ENCODE results near the gene KRTAP4-1. TPM values are rescaled to one million over a fixed set of nuclear protein-coding genes. Genes with fewer than 3 reads are reported as not detected.

Gene KRTAP4-1
- total and polyA plus RNA-seq, 2 donors (not counting 1 experiment from before 2014, with no cell fraction given): not detected

DNA sequence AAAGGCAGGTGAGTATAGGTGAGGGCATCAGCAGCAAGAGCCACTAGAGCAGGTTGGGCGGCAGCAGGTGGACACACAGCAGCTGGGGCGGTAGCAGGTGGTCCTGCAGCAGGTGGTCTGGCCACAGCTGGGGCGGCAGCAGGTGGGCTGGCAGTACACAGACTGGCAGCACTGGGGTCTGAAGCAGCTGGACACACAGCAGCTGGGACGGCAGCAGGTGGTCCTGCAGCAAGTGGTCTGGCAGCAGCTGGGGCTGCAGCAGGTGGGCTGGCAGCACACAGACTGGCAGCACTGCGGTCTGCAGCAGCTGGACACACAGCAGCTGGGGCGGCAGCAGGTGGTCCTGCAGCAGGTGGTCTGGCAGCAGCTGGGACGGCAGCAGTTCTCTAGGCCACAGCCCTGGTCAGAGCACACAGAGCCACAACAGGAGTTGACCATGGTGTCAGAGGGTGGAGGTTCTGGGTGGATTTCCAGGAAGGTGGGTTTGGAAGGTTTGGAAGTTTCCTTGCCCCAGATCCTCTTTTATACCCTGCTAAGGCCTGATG, 6.9 kb downstream of the KRTAP4-1 start, which contains the start of gene KRTAP4-2:
Gene KRTAP4-2, minus strand, starts transcription at position 495 of the 545 bp plus-strand sequence. Its CDS starts 57 bp downstream, at position 438.
- H3K79me2 ChIP-seq (ENCODE audit: control insufficient read depth, insufficient read depth, low read length): no peaks in the 10 kb centered on the region
- H4K20me1 ChIP-seq (ENCODE audit: control insufficient read depth, insufficient read depth, low read length, poor library complexity, severe bottlenecking): no peaks in the 10 kb centered on the region
- intact Hi-C loops (cut with micrococcal nuclease): loop anchor here (5.0 kb wide), 1 partner anchor 60 kb away; the partner anchor contains the start of gene KRTAP4-11
- ChIA-PET POLR2A (no interaction called here), CTCF (interaction anchor here (1.2 kb wide), 1 partner anchor 11 kb away, joined by 3 read pairs; no protein-coding TSS in a partner anchor)
- H3K4me1 Mint-ChIP-seq: peaks cover 44% of the 10 kb centered on the region
- no peaks in the 10 kb centered on the region for H3K27me3 ChIP-seq (replicated peaks in 1 of 4; ENCODE audit: control extremely low read depth in 1 of 4, control insufficient read depth in 3 of 4, insufficient read depth in 4 of 4, low read length in 3 of 4)
- no peaks in the 10 kb centered on the region for H3K9me3 Mint-ChIP-seq (ENCODE audit: insufficient read depth)
- H3K9me3 ChIP-seq (ENCODE audit: control extremely low read depth in 1 of 3, control insufficient read depth in 2 of 3, insufficient read depth in 1 of 3, low read length in 2 of 3): no peaks in the 10 kb centered on the region
- H3K4me2 ChIP-seq (replicated peaks; ENCODE audit: low read depth, low read length, poor library complexity, severe bottlenecking): peak within 1 kb of the TSS; percentile 51
- H3K36me3 ChIP-seq (replicated peaks in 1 of 2; ENCODE audit: control extremely low read depth in 1 of 2, control insufficient read depth in 1 of 2, extremely low read depth in 1 of 2, insufficient read depth in 2 of 2, low read length in 1 of 2): no peaks in the 10 kb centered on the region
- no peak within 1 kb of the TSS for H3K9ac ChIP-seq (ENCODE audit: low read length)
- peak within 1 kb of the TSS; percentile 54 for H3K4me3 Mint-ChIP-seq
- peak within 1 kb of the TSS; percentile 42 for H3K27ac Mint-ChIP-seq
- WGBS (ENCODE audit: insufficient coverage): 95% methylated on average over 5 of the region's 7 CpGs
- TF ChIP-seq, protein P1, sequence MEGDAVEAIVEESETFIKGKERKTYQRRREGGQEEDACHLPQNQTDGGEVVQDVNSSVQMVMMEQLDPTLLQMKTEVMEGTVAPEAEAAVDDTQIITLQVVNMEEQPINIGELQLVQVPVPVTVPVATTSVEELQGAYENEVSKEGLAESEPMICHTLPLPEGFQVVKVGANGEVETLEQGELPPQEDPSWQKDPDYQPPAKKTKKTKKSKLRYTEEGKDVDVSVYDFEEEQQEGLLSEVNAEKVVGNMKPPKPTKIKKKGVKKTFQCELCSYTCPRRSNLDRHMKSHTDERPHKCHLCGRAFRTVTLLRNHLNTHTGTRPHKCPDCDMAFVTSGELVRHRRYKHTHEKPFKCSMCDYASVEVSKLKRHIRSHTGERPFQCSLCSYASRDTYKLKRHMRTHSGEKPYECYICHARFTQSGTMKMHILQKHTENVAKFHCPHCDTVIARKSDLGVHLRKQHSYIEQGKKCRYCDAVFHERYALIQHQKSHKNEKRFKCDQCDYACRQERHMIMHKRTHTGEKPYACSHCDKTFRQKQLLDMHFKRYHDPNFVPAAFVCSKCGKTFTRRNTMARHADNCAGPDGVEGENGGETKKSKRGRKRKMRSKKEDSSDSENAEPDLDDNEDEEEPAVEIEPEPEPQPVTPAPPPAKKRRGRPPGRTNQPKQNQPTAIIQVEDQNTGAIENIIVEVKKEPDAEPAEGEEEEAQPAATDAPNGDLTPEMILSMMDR (IDR thresholded peaks at IDR 0.05): no peak
- no peak for TF ChIP-seq EZH2 (IDR thresholded peaks at IDR 0.05; ENCODE audit: borderline replicate concordance, insufficient read depth, low read depth, low read length, poor library complexity, severe bottlenecking)
- DNase-seq (no peak), ATAC-seq (ENCODE audit: low read depth) (no peak)
- no peak within 1 kb of the TSS for H3K27ac ChIP-seq (ENCODE audit: low read length in 2 of 2)
- H3K4me1 ChIP-seq (ENCODE audit: control insufficient read depth in 2 of 2, insufficient read depth in 2 of 2, low read length in 2 of 2): peaks cover 39 to 41% of the 10 kb centered on the region in 2 donors
- H3K4me3 ChIP-seq (ENCODE audit: control extremely low read depth in 1 of 5, extremely low read depth in 1 of 5, insufficient read depth in 1 of 5, low read depth in 2 of 5, low read length in 4 of 5): no peak within 1 kb of the TSS
- H3K27me3 Mint-ChIP-seq: peaks cover 6% of the 10 kb centered on the region
- H2AFZ ChIP-seq (ENCODE audit: insufficient read depth, low read depth, low read length, poor library complexity, severe bottlenecking): no peak within 1 kb of the TSS

DNA sequence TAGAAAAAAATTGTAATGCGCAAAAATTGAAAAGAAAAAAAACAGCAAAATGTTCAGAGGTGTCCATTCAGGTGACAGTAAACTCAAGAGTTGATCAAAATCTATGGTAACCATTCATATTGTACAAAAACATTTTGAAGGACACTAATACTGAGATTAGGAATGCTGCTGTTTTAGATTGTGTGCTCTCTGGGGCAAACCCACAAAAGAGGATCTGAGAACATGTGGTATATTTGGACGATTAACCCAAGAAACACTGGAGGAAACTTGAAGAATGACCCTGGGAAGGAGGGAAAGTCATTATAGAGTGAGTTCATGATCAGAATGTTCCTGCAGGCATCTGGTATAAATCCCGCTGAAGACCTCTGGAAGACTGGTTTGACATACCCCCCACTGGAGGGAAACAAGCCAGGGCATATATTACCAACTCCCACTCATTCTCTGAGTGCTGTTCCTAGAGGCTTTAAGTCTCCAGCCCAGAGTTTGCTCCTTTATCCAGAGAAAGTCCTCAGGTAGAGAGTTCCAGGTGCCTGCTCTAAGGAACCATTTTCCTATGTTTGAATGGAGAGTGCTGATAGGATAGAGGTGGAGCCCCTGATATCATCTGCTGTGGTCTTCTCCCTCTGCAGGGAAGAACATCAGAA, 7.8 kb downstream of the KRTAP4-1 start:
- WGBS (ENCODE audit: insufficient coverage): 0% methylated on average over 1 of the region's 3 CpGs
- Mint-ChIP-seq H3K9me3 (ENCODE audit: insufficient read depth) (no peaks in the 10 kb centered on the region), H3K27me3 (peaks cover 12% of the 10 kb centered on the region), H3K27ac (peak overlapping the region; percentile 0), H3K4me1 (peaks cover 45% of the 10 kb centered on the region), H3K4me3 (peak overlapping the region; percentile 21)
- Histone ChIP-seq H2AFZ (ENCODE audit: insufficient read depth, low read depth, low read length, poor library complexity, severe bottlenecking) (no peak overlapping the region), H3K4me1 (ENCODE audit: control insufficient read depth in 2 of 2, insufficient read depth in 2 of 2, low read length in 2 of 2) (peaks cover 39 to 41% of the 10 kb centered on the region in 2 donors), H3K27me3 (replicated peaks in 1 of 4; ENCODE audit: control extremely low read depth in 1 of 4, control insufficient read depth in 3 of 4, insufficient read depth in 4 of 4, low read length in 3 of 4) (no peaks in the 10 kb centered on the region), H3K27ac (ENCODE audit: low read length in 2 of 2) (no peak overlapping the region), H3K36me3 (replicated peaks in 1 of 2; ENCODE audit: control extremely low read depth in 1 of 2, control insufficient read depth in 1 of 2, extremely low read depth in 1 of 2, insufficient read depth in 2 of 2, low read length in 1 of 2) (no peaks in the 10 kb centered on the region), H3K79me2 (ENCODE audit: control insufficient read depth, insufficient read depth, low read length) (no peaks in the 10 kb centered on the region), H4K20me1 (ENCODE audit: control insufficient read depth, insufficient read depth, low read length, poor library complexity, severe bottlenecking) (no peaks in the 10 kb centered on the region), H3K9me3 (ENCODE audit: control extremely low read depth in 1 of 3, control insufficient read depth in 2 of 3, insufficient read depth in 1 of 3, low read length in 2 of 3) (no peaks in the 10 kb centered on the region), H3K4me3 (ENCODE audit: control extremely low read depth in 1 of 5, extremely low read depth in 1 of 5, insufficient read depth in 1 of 5, low read depth in 2 of 5, low read length in 4 of 5) (peak overlapping the region in 1 of 5 experiments; percentile 8), H3K4me2 (replicated peaks; ENCODE audit: low read depth, low read length, poor library complexity, severe bottlenecking) (peak overlapping the region; percentile 51), H3K9ac (ENCODE audit: low read length) (no peak overlapping the region)
- intact Hi-C loops (cut with micrococcal nuclease): loop anchor here (5.0 kb wide), 1 partner anchor 60 kb away; the partner anchor contains the start of gene KRTAP4-11
- peak; percentile 59 for ATAC-seq (ENCODE audit: low read depth)
- no peak for TF ChIP-seq EZH2 (IDR thresholded peaks at IDR 0.05; ENCODE audit: borderline replicate concordance, insufficient read depth, low read depth, low read length, poor library complexity, severe bottlenecking)
- TF ChIP-seq, protein P1 (IDR thresholded peaks at IDR 0.05): no peak
- peak; percentile 56 for DNase-seq
- POLR2A ChIA-PET: no interaction called here
- CTCF ChIA-PET: no interaction called here

Data from B cell (primary cell).